PFSK-1 (cell line): ENCODE results near the gene NPM3.

Experiments used
- FOXP2 ChIP-seq: optimal IDR thresholded peaks from 2 replicates; pipeline ENCODE3; 2011; ENCODE audit warnings: borderline replicate concordance, control low read depth, inconsistent platforms; ENCODE audit not compliant: insufficient read depth; ENCODE audit errors: extremely low read length, extremely low read depth
- POLR2AphosphoS5 ChIP-seq: IDR thresholded peaks from 2 replicates; pipeline ENCODE4 v1.6.1; 2012; ENCODE audit warnings: low read depth, mild to moderate bottlenecking, control low read depth, low read length, moderate library complexity
- SIN3A ChIP-seq: IDR thresholded peaks from 2 replicates; pipeline ENCODE4 v1.6.1; 2012; ENCODE audit warnings: mild to moderate bottlenecking, low read length, moderate library complexity, borderline replicate concordance; ENCODE audit not compliant: insufficient read depth
- TAF1 ChIP-seq: IDR thresholded peaks from 2 replicates; pipeline ENCODE4 v1.6.1; 2012; ENCODE audit warnings: low read length, control low read depth, borderline replicate concordance; ENCODE audit not compliant: insufficient read depth
- TF ChIP-seq, protein P1 (sequence below), 2 experiments: IDR thresholded peaks; 2 replicates each; pipeline versions ENCODE4 v1.6.1 to v1.8.0; 2011 to 2012; ENCODE audit warnings: low read depth in 2 of 2, low read length in 2 of 2, control low read depth in 1 of 2, inconsistent platforms in 1 of 2, mild to moderate bottlenecking in 1 of 2, moderate library complexity in 1 of 2; ENCODE audit not compliant: insufficient read depth in 1 of 2

Gene NPM3

DNA sequence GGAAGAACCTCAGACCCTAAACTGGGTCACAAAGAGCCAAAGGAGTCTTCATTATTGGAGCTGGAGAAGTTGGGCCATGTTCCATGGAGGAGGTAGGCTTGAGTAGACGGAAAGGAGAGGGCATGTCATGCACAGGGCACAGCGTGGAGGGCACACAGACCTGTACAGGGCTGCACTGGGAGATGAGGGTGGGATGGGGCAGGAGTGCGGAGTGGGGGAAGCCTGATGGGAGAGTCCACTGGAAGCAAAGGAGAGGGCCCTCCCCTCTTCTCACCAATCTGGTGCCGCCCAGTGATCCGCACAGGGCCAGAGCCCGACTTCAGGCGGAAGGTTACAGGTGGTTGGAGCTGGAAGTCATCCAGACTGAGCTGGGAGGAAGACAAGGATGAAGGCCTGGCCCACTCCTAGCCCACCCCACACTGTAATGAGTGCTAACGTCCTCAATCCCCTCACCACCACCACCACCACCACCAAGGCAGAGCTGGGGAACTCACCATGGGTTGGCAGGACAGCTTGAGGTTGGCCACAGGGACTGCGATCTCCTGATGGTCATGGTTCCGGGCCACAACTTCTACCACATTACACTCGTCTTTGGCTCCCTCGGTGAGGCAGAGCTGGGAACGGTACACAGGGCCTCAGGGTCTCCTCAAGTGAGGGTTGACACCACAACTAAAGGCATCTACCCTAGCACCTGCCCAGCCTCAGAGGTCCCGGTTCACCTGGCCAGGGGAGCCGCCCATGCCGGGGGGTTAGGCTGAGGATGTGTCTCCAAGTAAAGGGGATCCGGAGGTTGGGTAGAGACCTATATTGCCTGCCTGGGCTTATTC is 1.0 kb downstream of the NPM3 start:
- TF ChIP-seq FOXP2 (no peak), POLR2AphosphoS5 (no peak), SIN3A (no peak), TAF1 (no peak)
- TF ChIP-seq, protein P1, sequence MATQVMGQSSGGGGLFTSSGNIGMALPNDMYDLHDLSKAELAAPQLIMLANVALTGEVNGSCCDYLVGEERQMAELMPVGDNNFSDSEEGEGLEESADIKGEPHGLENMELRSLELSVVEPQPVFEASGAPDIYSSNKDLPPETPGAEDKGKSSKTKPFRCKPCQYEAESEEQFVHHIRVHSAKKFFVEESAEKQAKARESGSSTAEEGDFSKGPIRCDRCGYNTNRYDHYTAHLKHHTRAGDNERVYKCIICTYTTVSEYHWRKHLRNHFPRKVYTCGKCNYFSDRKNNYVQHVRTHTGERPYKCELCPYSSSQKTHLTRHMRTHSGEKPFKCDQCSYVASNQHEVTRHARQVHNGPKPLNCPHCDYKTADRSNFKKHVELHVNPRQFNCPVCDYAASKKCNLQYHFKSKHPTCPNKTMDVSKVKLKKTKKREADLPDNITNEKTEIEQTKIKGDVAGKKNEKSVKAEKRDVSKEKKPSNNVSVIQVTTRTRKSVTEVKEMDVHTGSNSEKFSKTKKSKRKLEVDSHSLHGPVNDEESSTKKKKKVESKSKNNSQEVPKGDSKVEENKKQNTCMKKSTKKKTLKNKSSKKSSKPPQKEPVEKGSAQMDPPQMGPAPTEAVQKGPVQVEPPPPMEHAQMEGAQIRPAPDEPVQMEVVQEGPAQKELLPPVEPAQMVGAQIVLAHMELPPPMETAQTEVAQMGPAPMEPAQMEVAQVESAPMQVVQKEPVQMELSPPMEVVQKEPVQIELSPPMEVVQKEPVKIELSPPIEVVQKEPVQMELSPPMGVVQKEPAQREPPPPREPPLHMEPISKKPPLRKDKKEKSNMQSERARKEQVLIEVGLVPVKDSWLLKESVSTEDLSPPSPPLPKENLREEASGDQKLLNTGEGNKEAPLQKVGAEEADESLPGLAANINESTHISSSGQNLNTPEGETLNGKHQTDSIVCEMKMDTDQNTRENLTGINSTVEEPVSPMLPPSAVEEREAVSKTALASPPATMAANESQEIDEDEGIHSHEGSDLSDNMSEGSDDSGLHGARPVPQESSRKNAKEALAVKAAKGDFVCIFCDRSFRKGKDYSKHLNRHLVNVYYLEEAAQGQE (IDR thresholded peaks at IDR 0.05; ENCODE audit: insufficient read depth in 1 of 2, low read depth in 2 of 2, low read length in 2 of 2) = no peak

DNA sequence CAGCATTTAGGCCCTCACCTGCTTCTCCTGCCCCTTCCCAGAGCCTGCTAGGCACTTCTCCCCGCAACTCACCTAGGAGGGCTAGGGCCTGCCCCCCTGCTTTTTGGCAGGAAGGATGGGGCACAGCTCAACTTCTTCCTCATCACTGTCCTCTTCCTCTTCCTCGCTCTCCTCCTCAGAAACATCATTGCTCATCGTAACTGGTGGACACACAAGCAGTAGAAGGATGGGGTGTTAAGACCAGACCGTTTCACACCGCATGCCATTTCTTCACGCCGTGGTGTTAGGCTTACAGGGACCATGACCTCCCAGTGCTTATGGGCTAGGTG is 1.6 kb downstream of the NPM3 start:
- TF ChIP-seq SIN3A = no peak
- TF ChIP-seq FOXP2 = no peak
- TF ChIP-seq TAF1 = no peak
- TF ChIP-seq POLR2AphosphoS5 = no peak
- TF ChIP-seq, protein P1 (IDR thresholded peaks at IDR 0.05; ENCODE audit: insufficient read depth in 1 of 2, low read depth in 2 of 2, low read length in 2 of 2) = no peak

DNA sequence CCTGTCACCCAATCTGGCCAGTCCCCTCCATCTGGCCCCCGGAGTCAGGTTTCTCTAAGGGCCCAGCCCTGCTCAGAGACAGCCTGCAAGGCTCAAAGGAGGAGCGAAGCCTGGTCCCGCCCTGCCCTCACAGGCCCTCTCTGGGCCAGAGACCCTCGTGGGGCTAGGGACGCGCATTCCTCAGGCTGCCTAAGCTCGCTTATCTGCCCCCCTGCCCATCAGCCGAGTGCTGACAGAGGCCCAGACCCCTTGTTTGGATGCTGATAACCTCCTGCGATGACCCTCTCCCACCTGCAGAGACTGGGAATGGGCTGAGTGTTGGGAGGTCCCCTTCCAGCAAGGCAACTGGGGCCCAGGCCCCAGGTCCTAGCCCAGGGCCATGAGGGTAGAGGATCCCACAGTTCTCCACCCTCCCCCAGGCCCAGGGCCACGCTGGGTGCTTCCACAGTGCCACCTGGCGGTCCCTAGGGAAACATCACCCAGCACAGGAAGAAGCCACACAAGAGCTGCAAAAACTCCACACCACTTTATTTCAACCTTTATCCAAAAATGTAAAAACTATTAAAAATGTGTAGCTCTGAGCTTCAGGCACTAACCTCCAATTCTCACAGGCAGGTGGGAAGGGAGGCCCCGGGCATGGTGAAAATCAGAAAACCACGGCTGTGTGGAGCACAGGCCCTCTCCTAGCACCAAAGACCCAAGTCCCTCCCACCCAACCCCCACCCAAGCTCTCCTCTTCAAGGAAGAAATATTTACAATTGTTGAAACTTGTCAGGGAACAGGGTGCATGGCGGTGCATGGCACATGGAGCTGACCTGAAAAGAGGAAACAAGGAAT is 2.2 kb downstream of the NPM3 start:
- TF ChIP-seq TAF1 (no peak), SIN3A (no peak), FOXP2 (no peak), POLR2AphosphoS5 (no peak)
- TF ChIP-seq, protein P1 (IDR thresholded peaks at IDR 0.05; ENCODE audit: insufficient read depth in 1 of 2, low read depth in 2 of 2, low read length in 2 of 2) = no peak

DNA sequence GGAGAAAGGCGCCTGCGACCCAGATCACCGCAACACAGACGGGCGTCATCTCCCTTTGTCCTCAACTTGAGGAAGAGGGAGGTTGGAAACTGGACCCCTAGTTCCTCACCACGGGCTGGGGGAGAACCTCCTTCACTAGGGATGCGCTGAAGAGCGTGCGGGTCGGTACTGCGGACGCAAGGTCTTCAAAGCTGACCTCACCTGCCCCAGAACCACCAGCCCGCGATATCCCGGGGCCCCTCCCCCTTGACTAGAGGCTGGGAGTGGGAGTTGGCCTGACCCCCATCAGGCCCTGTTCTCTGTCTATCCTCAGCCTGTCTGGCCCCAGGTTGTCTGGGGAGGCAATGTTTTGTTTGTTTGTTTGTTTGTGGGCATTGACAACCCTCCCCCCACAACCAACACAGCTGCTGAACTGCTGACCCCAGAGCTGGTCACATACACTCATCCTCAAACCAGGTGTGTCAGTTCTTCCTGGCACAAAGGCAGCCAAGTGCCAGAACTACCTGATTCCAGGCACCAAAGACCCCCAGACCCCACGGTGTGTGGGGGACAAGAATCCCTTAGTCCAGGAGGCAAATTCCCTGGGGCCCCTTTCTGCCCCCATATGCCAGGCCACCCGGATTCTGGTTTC is 2.9 kb downstream of the NPM3 start:
- TF ChIP-seq POLR2AphosphoS5 (no peak), SIN3A (no peak), TAF1 (no peak), FOXP2 (no peak)
- TF ChIP-seq, protein P1 (IDR thresholded peaks at IDR 0.05; ENCODE audit: insufficient read depth in 1 of 2, low read depth in 2 of 2, low read length in 2 of 2) = no peak
